Erythroblast (primary cell): ENCODE results near the gene WWC1.

ENCODE experiments used
- GATA1 ChIP-seq: IDR thresholded peaks from 2 replicates; pipeline ENCODE4 v1.6.1; 2011; ENCODE audit warnings: low read depth, mild to moderate bottlenecking, control low read depth, low read length, moderate library complexity
- POLR2A ChIP-seq: IDR thresholded peaks from 2 replicates; pipeline ENCODE4 v1.6.1; 2011; ENCODE audit warnings: mild to moderate bottlenecking, low read length

GRCh38 chr5:168244838-168245559 lies 46.4 kb upstream of the WWC1 start:
- TF ChIP-seq POLR2A = no peak
- TF ChIP-seq GATA1 = no peak
